ENCODE measurements around the gene PDCD1LG2.

PDCD1LG2 gene

DNA sequence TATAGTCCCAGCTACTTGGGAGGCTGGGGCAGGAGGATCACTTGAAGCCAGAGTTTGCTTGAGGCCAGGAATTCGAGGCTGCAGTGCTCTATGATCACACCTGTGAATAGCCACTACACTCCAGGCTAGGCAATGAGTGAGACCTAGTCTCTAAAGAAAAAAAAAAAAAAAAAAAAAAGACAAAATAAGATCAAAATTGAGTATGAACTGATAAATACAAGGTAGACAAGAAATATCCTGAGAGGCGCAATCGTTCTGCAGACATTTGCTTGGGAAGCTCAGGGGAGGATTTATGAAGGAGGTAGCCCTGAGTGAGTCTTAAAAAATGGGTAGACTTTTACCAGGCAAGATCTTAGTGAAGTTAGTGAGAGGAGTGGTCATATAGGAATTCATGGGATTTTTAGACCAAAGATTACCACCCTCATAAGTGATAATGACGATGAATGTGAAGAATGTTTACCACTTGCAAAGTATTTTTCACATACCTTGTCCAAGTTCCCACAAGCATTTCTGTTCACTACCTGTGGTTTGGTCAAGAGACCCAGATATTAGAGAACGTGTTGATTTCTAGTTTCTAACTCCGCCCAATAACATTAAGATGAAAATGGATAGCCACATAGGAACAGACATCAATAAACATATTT lies 4.4 kb downstream of the PDCD1LG2 start:
- DNase-seq (ENCODE audit: low read depth in 1 of 2, low spot score in 1 of 2) = no peak
- TF ChIP-seq POLR2AphosphoS5 (IDR thresholded peaks at IDR 0.05; ENCODE audit: low read depth) (no peak), GABPA (IDR thresholded peaks at IDR 0.05; ENCODE audit: low read depth) (no peak), SPI1 (IDR thresholded peaks at IDR 0.05; ENCODE audit: borderline replicate concordance, low read depth) (no peak)
- TF ChIP-seq, protein P1, sequence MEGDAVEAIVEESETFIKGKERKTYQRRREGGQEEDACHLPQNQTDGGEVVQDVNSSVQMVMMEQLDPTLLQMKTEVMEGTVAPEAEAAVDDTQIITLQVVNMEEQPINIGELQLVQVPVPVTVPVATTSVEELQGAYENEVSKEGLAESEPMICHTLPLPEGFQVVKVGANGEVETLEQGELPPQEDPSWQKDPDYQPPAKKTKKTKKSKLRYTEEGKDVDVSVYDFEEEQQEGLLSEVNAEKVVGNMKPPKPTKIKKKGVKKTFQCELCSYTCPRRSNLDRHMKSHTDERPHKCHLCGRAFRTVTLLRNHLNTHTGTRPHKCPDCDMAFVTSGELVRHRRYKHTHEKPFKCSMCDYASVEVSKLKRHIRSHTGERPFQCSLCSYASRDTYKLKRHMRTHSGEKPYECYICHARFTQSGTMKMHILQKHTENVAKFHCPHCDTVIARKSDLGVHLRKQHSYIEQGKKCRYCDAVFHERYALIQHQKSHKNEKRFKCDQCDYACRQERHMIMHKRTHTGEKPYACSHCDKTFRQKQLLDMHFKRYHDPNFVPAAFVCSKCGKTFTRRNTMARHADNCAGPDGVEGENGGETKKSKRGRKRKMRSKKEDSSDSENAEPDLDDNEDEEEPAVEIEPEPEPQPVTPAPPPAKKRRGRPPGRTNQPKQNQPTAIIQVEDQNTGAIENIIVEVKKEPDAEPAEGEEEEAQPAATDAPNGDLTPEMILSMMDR (IDR thresholded peaks at IDR 0.05; ENCODE audit: insufficient read depth, low read length) = no peak
- TF ChIP-seq, protein P2, sequence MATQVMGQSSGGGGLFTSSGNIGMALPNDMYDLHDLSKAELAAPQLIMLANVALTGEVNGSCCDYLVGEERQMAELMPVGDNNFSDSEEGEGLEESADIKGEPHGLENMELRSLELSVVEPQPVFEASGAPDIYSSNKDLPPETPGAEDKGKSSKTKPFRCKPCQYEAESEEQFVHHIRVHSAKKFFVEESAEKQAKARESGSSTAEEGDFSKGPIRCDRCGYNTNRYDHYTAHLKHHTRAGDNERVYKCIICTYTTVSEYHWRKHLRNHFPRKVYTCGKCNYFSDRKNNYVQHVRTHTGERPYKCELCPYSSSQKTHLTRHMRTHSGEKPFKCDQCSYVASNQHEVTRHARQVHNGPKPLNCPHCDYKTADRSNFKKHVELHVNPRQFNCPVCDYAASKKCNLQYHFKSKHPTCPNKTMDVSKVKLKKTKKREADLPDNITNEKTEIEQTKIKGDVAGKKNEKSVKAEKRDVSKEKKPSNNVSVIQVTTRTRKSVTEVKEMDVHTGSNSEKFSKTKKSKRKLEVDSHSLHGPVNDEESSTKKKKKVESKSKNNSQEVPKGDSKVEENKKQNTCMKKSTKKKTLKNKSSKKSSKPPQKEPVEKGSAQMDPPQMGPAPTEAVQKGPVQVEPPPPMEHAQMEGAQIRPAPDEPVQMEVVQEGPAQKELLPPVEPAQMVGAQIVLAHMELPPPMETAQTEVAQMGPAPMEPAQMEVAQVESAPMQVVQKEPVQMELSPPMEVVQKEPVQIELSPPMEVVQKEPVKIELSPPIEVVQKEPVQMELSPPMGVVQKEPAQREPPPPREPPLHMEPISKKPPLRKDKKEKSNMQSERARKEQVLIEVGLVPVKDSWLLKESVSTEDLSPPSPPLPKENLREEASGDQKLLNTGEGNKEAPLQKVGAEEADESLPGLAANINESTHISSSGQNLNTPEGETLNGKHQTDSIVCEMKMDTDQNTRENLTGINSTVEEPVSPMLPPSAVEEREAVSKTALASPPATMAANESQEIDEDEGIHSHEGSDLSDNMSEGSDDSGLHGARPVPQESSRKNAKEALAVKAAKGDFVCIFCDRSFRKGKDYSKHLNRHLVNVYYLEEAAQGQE (IDR thresholded peaks at IDR 0.05; ENCODE audit: insufficient replicate concordance, low read depth) = no peak
- Histone ChIP-seq H3K27me3 (ENCODE audit: insufficient read depth, poor library complexity, severe bottlenecking) (no peaks in the 10 kb centered on the region), H3K27ac (replicated peaks) (no peak overlapping the region), H3K4me3 (replicated peaks; ENCODE audit: insufficient read depth, low read length) (no peak overlapping the region)

DNA sequence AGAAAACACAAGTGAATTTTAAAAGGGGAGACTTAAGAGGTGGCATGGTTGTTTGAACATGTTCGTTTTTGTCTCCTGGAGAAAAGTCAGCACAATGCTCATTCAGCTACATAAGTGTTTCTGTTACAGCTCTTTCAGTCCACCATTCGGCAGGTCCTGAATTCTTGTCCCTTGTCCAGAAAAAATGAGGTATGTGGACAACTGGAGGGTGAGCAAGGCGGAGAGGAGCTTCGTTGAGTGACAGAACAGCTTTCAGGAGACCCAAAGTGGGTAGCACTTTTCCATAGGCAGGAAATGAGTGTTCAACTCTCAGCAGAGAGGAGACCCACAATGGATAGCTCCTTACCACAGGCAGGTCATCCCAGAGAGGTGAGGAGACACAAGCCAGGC lies 4.9 kb downstream of the PDCD1LG2 start:
- no peak for DNase-seq (ENCODE audit: low read depth in 1 of 2, low spot score in 1 of 2)
- no peaks in the 10 kb centered on the region for H3K27me3 ChIP-seq (ENCODE audit: insufficient read depth, poor library complexity, severe bottlenecking)
- no peak overlapping the region for H3K4me3 ChIP-seq (replicated peaks; ENCODE audit: insufficient read depth, low read length)
- H3K27ac ChIP-seq (replicated peaks) = no peak overlapping the region
- TF ChIP-seq, protein P1 (IDR thresholded peaks at IDR 0.05; ENCODE audit: insufficient read depth, low read length) = no peak
- TF ChIP-seq GABPA (IDR thresholded peaks at IDR 0.05; ENCODE audit: low read depth) (no peak), SPI1 (IDR thresholded peaks at IDR 0.05; ENCODE audit: borderline replicate concordance, low read depth) (no peak), POLR2AphosphoS5 (IDR thresholded peaks at IDR 0.05; ENCODE audit: low read depth) (no peak)
- TF ChIP-seq, protein P2 (IDR thresholded peaks at IDR 0.05; ENCODE audit: insufficient replicate concordance, low read depth) = no peak

DNA sequence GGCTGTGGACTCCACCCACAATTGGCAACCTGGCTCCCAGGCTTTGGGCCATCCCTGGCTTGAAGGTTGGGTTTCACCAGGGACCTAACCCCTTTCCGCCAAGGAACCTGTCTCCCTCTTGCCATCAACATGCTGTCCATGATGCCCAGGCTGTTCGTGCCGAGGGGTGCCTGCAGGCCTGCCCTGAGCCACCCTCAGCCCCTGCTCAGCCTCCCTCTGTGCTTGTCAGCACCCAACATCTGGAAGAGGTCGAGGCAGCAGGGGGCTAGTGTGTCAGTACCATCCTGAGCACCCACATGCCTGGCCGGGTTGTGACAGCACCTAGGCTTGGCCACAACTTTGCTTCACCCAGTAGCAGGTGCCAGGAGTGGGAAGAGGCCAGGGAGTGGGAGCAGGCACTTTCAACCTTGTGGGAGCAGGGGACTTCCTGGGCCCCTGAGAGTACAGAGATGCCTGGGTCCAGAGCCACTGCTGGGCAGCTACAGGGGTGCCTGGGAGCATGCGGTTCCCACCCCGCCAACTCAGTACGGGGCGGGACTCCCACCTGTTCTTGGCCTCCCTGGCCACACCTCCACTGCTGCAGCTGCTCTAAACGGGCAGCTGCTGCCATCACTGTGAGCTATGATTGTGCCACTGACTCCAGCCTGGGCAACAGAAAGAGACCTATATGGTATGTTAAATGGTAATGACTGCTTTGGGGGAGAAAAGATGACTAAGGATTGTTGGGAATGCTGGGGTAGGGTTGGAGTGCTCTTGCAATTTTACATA lies 6.3 kb downstream of the PDCD1LG2 start:
- no peak for DNase-seq (ENCODE audit: low read depth in 1 of 2, low spot score in 1 of 2)
- Histone ChIP-seq H3K27me3 (ENCODE audit: insufficient read depth, poor library complexity, severe bottlenecking) (no peaks in the 10 kb centered on the region), H3K27ac (replicated peaks) (no peak overlapping the region), H3K4me3 (replicated peaks; ENCODE audit: insufficient read depth, low read length) (no peak overlapping the region)
- TF ChIP-seq, protein P2 (IDR thresholded peaks at IDR 0.05; ENCODE audit: insufficient replicate concordance, low read depth) = no peak
- TF ChIP-seq SPI1 (IDR thresholded peaks at IDR 0.05; ENCODE audit: borderline replicate concordance, low read depth) = no peak
- TF ChIP-seq, protein P1 (IDR thresholded peaks at IDR 0.05; ENCODE audit: insufficient read depth, low read length) = no peak
- no peak for TF ChIP-seq POLR2AphosphoS5 (IDR thresholded peaks at IDR 0.05; ENCODE audit: low read depth)
- TF ChIP-seq GABPA (IDR thresholded peaks at IDR 0.05; ENCODE audit: low read depth) = no peak

All from HL-60 (cell line).